ENCODE data around the gene DOCK2. TPM values are rescaled to one million over a fixed set of nuclear protein-coding genes. Genes with fewer than 3 reads are reported as not detected.

Gene DOCK2
- total RNA-seq, 2 experiments from 2014 or later = 161 to 205 TPM

DNA sequence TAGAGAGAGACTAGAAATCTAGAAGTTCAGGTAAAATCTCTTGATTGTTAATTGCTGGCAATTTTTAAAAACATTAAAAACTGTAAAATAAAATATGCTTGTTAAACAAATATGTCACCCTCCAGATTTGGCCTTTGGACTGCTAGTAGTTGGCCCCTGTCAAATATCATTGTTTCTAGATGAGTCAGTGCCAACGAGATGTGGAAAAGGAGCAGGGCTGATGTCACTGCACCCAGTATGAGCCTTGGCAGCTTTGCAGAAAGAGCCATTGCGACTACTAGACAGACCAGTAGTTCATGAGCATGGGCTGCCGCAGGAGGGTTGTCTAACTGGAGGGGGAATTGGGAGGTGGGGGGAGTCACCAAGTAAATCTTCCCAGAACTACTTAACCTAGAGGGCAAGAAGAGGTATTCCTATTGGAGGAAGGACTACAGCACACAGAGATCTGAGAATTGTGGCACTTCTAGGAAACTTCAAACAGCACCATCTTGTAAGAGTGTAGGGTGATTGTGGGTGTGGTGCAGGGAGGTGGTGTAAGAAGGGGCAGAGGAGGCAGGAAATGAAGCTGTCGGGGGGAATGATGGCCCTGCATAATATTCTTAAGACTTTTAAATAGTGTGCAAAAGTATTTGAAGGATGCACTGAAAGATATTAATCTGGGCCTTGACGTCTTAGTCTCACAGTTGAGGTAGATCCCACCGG is 7.1 kb upstream of the DOCK2 start:
- Histone ChIP-seq H3K9me3 (ENCODE audit: low read length) (peaks cover 11% of the 10 kb centered on the region; the same call in 1 of the 2 replicates), H4K20me1 (ENCODE audit: insufficient read depth, low read length) (no peaks in the 10 kb centered on the region), H3K27ac (ENCODE audit: low read depth, low read length, poor library complexity, severe bottlenecking) (no peak overlapping the region), H3K9me2 (ENCODE audit: insufficient read depth, low read length) (no peaks in the 10 kb centered on the region), H2AFZ (ENCODE audit: low read length) (no peak overlapping the region), H3K79me2 (ENCODE audit: insufficient read depth, low read depth, low read length) (no peaks in the 10 kb centered on the region), H3K36me3 (ENCODE audit: insufficient read depth, low read length) (no peaks in the 10 kb centered on the region), H3K4me2 (ENCODE audit: low read length) (no peak overlapping the region), H3K4me1 (ENCODE audit: insufficient read depth, low read length, poor library complexity, severe bottlenecking) (no peaks in the 10 kb centered on the region), H3K4me3 (ENCODE audit: low read depth, low read length, poor library complexity, severe bottlenecking) (no peak overlapping the region)
- BruUV-seq (replicated peaks) = no TSS peak
- POLR2A ChIA-PET = no interaction called here
- intact Hi-C loops (cut with micrococcal nuclease; ENCODE audit: unreplicated experiment) = no loop called here
- CTCF ChIA-PET (ENCODE audit: unreplicated experiment) = no interaction called here
- DNase-seq (ENCODE audit: low spot score) = no peak
- TF ChIP-seq CTCF (conservative IDR thresholded peaks at IDR 0.05; ENCODE audit: low read length) (no peak), EZH2phosphoT487 (IDR thresholded peaks at IDR 0.05; ENCODE audit: borderline replicate concordance, low read depth, low read length) (no peak)

DNA sequence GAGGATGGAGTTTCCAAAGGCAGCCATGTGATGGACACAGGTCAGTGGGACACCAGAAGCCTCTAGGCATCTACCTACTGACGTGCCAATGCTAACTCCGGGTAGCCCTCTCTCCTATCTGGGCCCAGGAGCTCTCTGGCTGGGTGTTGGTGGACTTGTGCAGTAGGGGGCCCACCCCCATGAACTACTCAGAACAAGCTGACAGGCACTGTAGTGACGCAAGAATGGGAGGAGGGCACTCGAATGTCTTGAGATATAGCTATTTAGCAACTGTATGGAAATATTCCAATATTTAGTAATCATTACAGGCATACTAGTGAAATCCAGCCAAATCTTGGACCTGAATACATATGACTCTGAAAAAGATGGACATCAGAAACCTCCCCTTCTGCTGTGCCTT is 5.7 kb upstream of the DOCK2 start:
- intact Hi-C loops (cut with micrococcal nuclease; ENCODE audit: unreplicated experiment) = no loop called here

More for the DNA sequence above, 5.7 kb upstream of the DOCK2 start:
- peaks cover 11% of the 10 kb centered on the region; the same call in 1 of the 2 replicates for H3K9me3 ChIP-seq (ENCODE audit: low read length)
- CTCF ChIA-PET (ENCODE audit: unreplicated experiment) = no interaction called here
- H3K4me2 ChIP-seq (ENCODE audit: low read length) = no peak overlapping the region
- H3K4me3 ChIP-seq (ENCODE audit: low read depth, low read length, poor library complexity, severe bottlenecking) = no peak overlapping the region
- no peak overlapping the region for H2AFZ ChIP-seq (ENCODE audit: low read length)
- H3K36me3 ChIP-seq (ENCODE audit: insufficient read depth, low read length) = no peaks in the 10 kb centered on the region
- no peaks in the 10 kb centered on the region for H3K9me2 ChIP-seq (ENCODE audit: insufficient read depth, low read length)
- H3K4me1 ChIP-seq (ENCODE audit: insufficient read depth, low read length, poor library complexity, severe bottlenecking) = peaks cover 5% of the 10 kb centered on the region
- no peak for DNase-seq (ENCODE audit: low spot score)
- no TSS peak for BruUV-seq (replicated peaks)
- POLR2A ChIA-PET = interaction anchor here (0.8 to 1.4 kb wide), 2 partner anchors 18 to 48 kb away, joined by 3 to 7 read pairs; partner anchors contain the start of gene SPDL1
- H3K79me2 ChIP-seq (ENCODE audit: insufficient read depth, low read depth, low read length) = no peaks in the 10 kb centered on the region
- no peak overlapping the region for H3K27ac ChIP-seq (ENCODE audit: low read depth, low read length, poor library complexity, severe bottlenecking)
- no peak for TF ChIP-seq CTCF (conservative IDR thresholded peaks at IDR 0.05; ENCODE audit: low read length)
- TF ChIP-seq EZH2phosphoT487 (IDR thresholded peaks at IDR 0.05; ENCODE audit: borderline replicate concordance, low read depth, low read length) = no peak
- H4K20me1 ChIP-seq (ENCODE audit: insufficient read depth, low read length) = no peaks in the 10 kb centered on the region

All from OCI-LY7 (cell line).